Tongue (tissue), 3 donors: ENCODE measurements around the gene C1QA. TPM values are rescaled to one million over a fixed set of nuclear protein-coding genes. Genes with fewer than 3 reads are reported as not detected.
"Not testable (repeated sequence)": the region's sequence is repeated elsewhere in the genome, so short reads cannot be mapped to it uniquely, and the experiment has no call there.

ENCODE experiments used
- DNase-seq: peaks from one replicate; pipeline ENCODE4 v3.0.0-alpha.2; 2015
- small RNA-seq: library from RNA; depleted of rRNA; stranded (forward); fragments of <200 nt; gene quantifications from one replicate; pipeline ENCODE3, GENCODE V24; 2014; ENCODE audit warnings: low replicate concordance
- total RNA-seq: library from RNA; depleted of rRNA; stranded (reverse); fragments of >200 nt; gene quantifications from one replicate; pipeline ENCODE4 v1.2.3, GENCODE V29; 2014

Gene C1QA
- total RNA-seq, 1 donor from 2014 or later: 15.8 TPM

GRCh38 chr1:22673486-22674409 lies 37.3 kb downstream of the C1QA start:
- DNase-seq: peak; percentile 80

GRCh38 chr1:22674410-22674749 lies 38.0 kb downstream of the C1QA start:
- DNase-seq: no peak

DNA sequence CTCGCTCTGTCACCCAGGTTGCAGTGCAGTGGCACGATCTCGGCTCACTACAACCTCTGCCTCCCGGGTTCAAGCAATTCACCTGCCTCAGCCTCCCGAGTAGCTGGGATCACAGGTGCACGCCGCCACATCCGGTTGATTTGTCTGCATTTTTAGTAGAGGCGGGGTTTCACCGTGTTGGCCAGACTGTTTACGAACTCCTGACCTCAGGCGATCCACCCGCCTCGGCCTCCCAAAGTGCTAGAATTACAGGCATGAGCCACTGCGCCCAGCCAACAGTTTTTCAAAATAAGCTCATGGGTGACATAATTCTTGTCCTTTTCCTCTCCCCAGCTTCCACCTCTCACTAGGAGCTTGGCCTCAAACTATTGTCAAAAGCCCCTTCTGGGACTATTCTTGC lies 39.7 kb downstream of the C1QA start:
- DNase-seq: not testable (repeated sequence)

- no peak for DNase-seq
These were observed 40.6 kb downstream of the C1QA start for GRCh38 chr1:22676916-22677583.

- DNase-seq: peak; percentile 34
These were observed 41.8 kb downstream of the C1QA start for GRCh38 chr1:22677931-22678896.

DNA sequence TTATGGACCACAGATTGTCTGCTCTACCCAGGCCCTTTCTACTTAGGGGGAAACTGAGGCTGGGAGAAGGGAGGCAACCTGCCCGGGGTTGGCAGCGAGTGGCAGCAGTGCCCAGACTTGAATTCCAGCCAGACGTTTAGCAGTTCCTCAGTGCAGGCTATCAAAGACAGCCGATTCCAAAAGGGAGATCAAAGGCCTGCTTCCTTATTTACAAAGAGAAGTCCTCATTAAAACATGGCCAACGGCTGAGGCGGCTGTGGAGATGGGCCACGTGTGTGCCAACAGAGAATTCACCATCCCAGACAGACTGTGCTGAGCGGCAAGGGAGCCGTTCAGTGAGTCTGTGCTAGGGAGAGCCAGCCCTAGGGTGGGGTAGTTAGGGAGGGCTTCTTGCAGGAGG lies 44.3 kb downstream of the C1QA start:
- DNase-seq: no peak

DNA sequence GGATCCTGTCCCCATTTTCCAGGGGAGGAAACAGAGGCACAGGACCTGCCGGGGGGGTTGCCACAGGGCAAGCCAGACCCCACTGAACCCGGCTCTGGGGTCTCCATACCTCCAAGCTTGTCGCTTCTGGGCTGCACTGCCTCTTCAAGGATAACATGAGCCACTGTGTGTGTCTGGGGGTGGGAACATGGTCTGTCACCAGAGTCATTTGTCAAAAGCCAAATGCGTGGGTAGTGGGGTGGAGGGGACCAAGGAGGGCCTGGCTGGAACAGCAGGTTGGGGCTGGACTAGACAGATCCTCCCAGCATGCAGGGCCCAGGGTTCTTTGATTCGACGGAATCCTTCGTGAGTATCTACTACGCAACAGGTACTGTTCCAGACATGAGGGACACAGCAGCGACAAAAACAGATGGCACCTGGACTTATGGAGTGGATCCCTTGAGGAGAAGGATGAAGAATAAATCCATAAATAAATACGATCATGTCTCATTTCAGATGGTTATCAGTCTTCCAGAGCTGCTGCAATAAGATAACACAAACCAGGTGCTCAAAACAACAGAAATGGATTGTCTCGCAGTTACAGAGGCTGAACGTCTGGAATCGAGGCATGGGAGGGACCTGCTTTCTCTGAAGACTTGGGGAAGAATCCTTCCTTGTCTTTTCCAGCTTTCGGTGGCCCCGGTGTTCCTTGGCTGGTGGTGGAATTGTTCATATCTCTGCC lies 45.3 kb downstream of the C1QA start:
- no peak for DNase-seq

DNA sequence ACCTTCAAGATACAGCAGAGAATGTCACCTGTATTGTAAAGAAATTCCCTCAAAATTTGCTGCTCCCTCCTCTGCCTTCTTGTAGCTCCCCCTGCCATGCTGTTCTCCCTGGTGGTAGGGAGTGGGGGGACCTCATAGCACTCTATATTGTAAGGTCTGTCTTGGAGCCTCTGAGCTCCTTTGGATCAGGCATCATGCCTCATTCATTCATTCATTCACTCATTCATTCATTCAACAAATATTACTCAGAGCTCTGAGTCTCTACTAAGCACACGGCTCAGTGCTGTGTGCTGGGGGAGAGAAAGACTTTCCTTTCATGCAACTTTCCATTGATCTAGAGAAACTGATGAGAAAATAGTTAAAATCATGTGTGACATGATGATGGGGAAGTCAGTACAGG lies 47.1 kb downstream of the C1QA start:
- DNase-seq: no peak

DNA sequence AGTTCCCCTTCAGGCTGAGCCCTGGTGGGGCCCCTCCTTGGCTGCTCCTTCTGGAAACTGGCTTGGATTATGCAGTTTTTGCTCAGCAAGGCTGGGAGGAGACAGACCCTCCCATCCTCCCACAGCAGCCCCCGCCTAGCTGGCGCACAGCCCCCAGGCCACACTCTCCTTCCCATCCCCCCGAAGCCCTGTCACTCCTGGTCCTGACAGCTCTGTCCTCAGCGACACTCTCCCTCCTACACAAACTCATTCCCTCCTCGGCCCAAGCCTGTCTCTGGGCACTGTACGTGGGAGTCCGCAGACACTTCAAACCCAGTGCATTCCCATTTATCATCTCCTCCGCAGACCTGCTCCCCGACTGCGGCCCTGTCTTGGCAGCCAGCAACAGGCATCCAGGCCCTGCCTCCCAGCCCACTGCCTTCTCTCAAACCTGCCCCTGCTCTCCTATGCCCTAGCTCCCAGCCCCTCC lies 49.2 kb downstream of the C1QA start:
- peak; percentile 69 for DNase-seq

- DNase-seq: no peak
These were observed 50.8 kb downstream of the C1QA start for GRCh38 chr1:22687191-22687590.

- no peak for DNase-seq
These were observed 52.0 kb downstream of the C1QA start for GRCh38 chr1:22688466-22688865.

Small RNA genes lying within 50 kb of the gene (small RNA-seq; reads per million reads assigned to genes)
- gene MIR6127: not detected

Other genes starting within 250 kb of the C1QA start
- gene ZBTB40, start 184.8 kb upstream of the C1QA start, total RNA-seq: 12.9 TPM
- not detected for gene EPHA8, start 73.1 kb upstream of the C1QA start, total RNA-seq
- 20.5 TPM for gene C1QC, start 7.0 kb downstream of the C1QA start, total RNA-seq
- 18.5 TPM for gene C1QB, start 16.6 kb downstream of the C1QA start, total RNA-seq
- gene EPHB2, start 74.2 kb downstream of the C1QA start, total RNA-seq: 21.4 TPM